MM.1S (cell line): ENCODE results near the gene BZW2.

Experiments
- DNase-seq: peaks from one replicate; pipeline ENCODE4 v3.0.0-alpha.2; 2015
- H2AFZ ChIP-seq: fragments of 300-600 bp; sonication (generic); 2 replicates; pipeline ENCODE4 v1.6.0; 2016; ENCODE audit warnings: antibody characterized with exemption, low read length
- H3F3A ChIP-seq: fragments of 300-600 bp; sonication (generic); 2 replicates; pipeline ENCODE4 v1.6.1; 2016; ENCODE audit warnings: mild to moderate bottlenecking, antibody characterized with exemption, low read length, moderate library complexity, mixed read lengths; ENCODE audit not compliant: insufficient read depth
- H3K27ac ChIP-seq: fragments of 300-600 bp; sonication (generic); 2 replicates; pipeline ENCODE4 v1.5.1; 2016; ENCODE audit warnings: mild to moderate bottlenecking, low read length
- H3K27me3 ChIP-seq: fragments of 300-600 bp; sonication (generic); replicated peaks from 2 replicates; pipeline ENCODE4 v1.6.0; 2016; ENCODE audit warnings: low read length; ENCODE audit not compliant: insufficient read depth
- H3K36me3 ChIP-seq: fragments of 300-600 bp; sonication (generic); replicated peaks from 2 replicates; pipeline ENCODE4 v1.6.1; 2016; ENCODE audit warnings: mild to moderate bottlenecking, low read length, mixed read lengths; ENCODE audit not compliant: insufficient read depth
- H3K4me1 ChIP-seq: fragments of 300-600 bp; sonication (generic); 2 replicates; pipeline ENCODE4 v1.6.1; 2016; ENCODE audit warnings: low read length, mixed read lengths
- H3K4me2 ChIP-seq: fragments of 300-600 bp; sonication (generic); 2 replicates; pipeline ENCODE4 v1.6.0; 2016; ENCODE audit warnings: low read depth, low read length
- H3K4me3 ChIP-seq: fragments of 300-600 bp; sonication (generic); 2 replicates; pipeline ENCODE4 v1.5.1; 2016; ENCODE audit warnings: low read length, mixed read lengths
- H3K79me2 ChIP-seq: fragments of 300-600 bp; sonication (generic); 2 replicates; pipeline ENCODE4 v1.6.1; 2016; ENCODE audit warnings: mixed run types, low read length, mixed read lengths
- H3K9ac ChIP-seq: fragments of 300-600 bp; sonication (generic); 2 replicates; pipeline ENCODE4 v1.6.1; 2016; ENCODE audit warnings: low read length, mixed read lengths
- H3K9me2 ChIP-seq: fragments of 300-600 bp; sonication (generic); replicated peaks from 2 replicates; pipeline ENCODE4 v1.6.1; 2016; ENCODE audit warnings: mild to moderate bottlenecking, low read length, mixed read lengths; ENCODE audit not compliant: insufficient read depth
- H3K9me3 ChIP-seq: fragments of 300-600 bp; sonication (generic); replicated peaks from 2 replicates; pipeline ENCODE4 v1.6.1; 2016; ENCODE audit warnings: mild to moderate bottlenecking, low read length, mixed read lengths; ENCODE audit not compliant: insufficient read depth
- H4K20me1 ChIP-seq: fragments of 300-600 bp; sonication (generic); 2 replicates; pipeline ENCODE4 v1.6.1; 2016; ENCODE audit warnings: mild to moderate bottlenecking, low read length, moderate library complexity, mixed read lengths; ENCODE audit not compliant: insufficient read depth
- CTCF ChIP-seq: fragments of 300-600 bp; sonication (generic); IDR thresholded peaks from 2 replicates; pipeline ENCODE4 v1.5.1; 2016; ENCODE audit warnings: antibody characterized with exemption, low read length, mixed read lengths
- EZH2 ChIP-seq: fragments of 300-600 bp; sonication (generic); optimal IDR thresholded peaks from 2 replicates; pipeline ENCODE3; 2017; ENCODE audit warnings: low read depth, mild to moderate bottlenecking, antibody characterized with exemption, low read length, mixed read lengths
- EZH2phosphoT487 ChIP-seq: fragments of 300-600 bp; sonication (generic); IDR thresholded peaks from 2 replicates; pipeline ENCODE4 v1.6.1; 2018; ENCODE audit warnings: antibody characterized with exemption, low read length

Gene BZW2

DNA sequence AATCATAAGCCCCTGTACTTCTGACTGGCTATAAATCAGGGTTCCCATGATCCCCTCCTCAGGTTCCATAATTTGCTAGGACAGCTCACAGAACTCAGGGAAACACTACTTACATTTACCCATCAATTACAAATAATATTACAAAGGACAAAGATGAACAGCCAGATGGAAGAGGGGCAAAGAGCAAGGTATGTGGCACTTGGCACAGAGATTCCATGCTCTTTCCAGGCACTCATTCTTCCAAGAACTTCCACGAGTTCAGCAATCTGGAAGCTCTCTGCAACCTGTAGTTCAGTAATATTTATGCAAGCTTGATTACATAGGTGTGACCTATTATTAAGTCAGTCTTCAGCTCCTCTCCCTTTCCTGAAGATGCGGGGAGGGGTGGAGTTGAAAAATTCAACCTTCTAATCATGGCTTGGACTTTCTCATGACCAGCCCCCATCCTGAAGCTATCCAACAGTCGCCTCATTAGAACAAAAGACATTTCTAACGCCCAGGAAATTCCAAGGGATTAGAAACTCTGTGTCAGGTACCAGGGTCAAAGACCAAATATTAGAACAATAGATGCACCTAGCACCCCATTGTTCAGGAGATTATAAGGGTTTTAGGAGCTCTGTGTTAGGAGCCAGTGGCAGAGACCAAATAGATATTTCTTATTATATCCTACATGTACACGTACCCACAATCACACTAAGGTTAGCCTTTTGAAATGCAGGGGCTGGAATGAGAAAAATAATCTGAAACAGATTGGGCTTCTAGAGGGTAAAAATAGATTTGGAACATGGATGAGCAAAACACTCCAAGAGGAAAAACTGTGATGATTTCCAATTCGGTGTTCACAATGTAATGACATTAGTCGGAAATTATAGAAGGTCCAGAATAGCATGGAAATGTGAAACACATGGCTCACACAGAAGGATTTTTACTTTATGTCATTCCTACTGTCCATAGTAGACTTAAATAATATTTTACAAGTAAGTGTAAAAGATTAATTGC lies 7.4 kb upstream of the BZW2 start:
- Histone ChIP-seq H3K9ac (no peak overlapping the region), H4K20me1 (no peaks in the 10 kb centered on the region), H3K9me2 (no peaks in the 10 kb centered on the region), H3K79me2 (no peaks in the 10 kb centered on the region), H3F3A (no peaks in the 10 kb centered on the region), H2AFZ (no peak overlapping the region), H3K27ac (no peak overlapping the region), H3K27me3 (no peaks in the 10 kb centered on the region), H3K9me3 (no peaks in the 10 kb centered on the region), H3K36me3 (no peaks in the 10 kb centered on the region), H3K4me2 (no peak overlapping the region), H3K4me3 (no peak overlapping the region), H3K4me1 (no peaks in the 10 kb centered on the region)
- TF ChIP-seq EZH2 (no peak), CTCF (no peak), EZH2phosphoT487 (no peak)
- DNase-seq: no peak

GRCh38 chr7:16644157-16644556 lies 1.8 kb upstream of the BZW2 start:
- H2AFZ ChIP-seq: peak overlapping the region; percentile 95
- DNase-seq: no peak
- no peaks in the 10 kb centered on the region for H3K9me3 ChIP-seq
- peak overlapping the region; percentile 84 for H3K4me2 ChIP-seq
- no peak overlapping the region for H3K27ac ChIP-seq
- peaks cover 11% of the 10 kb centered on the region; the same call in 1 of the 2 replicates for H4K20me1 ChIP-seq
- no peaks in the 10 kb centered on the region for H3K36me3 ChIP-seq
- H3K9ac ChIP-seq: no peak overlapping the region
- H3K4me3 ChIP-seq: peak overlapping the region; percentile 96
- no peak for TF ChIP-seq EZH2phosphoT487
- no peak for TF ChIP-seq CTCF
- TF ChIP-seq EZH2: no peak
- peaks cover 31% of the 10 kb centered on the region for H3K79me2 ChIP-seq
- 0 out of 2 replicates have a peak, but pooled peaks cover 4% of the 10 kb centered on the region for H3F3A ChIP-seq
- no peaks in the 10 kb centered on the region for H3K9me2 ChIP-seq
- no peaks in the 10 kb centered on the region for H3K27me3 ChIP-seq
- peaks cover 21% of the 10 kb centered on the region; the same call in 1 of the 2 replicates for H3K4me1 ChIP-seq

DNA sequence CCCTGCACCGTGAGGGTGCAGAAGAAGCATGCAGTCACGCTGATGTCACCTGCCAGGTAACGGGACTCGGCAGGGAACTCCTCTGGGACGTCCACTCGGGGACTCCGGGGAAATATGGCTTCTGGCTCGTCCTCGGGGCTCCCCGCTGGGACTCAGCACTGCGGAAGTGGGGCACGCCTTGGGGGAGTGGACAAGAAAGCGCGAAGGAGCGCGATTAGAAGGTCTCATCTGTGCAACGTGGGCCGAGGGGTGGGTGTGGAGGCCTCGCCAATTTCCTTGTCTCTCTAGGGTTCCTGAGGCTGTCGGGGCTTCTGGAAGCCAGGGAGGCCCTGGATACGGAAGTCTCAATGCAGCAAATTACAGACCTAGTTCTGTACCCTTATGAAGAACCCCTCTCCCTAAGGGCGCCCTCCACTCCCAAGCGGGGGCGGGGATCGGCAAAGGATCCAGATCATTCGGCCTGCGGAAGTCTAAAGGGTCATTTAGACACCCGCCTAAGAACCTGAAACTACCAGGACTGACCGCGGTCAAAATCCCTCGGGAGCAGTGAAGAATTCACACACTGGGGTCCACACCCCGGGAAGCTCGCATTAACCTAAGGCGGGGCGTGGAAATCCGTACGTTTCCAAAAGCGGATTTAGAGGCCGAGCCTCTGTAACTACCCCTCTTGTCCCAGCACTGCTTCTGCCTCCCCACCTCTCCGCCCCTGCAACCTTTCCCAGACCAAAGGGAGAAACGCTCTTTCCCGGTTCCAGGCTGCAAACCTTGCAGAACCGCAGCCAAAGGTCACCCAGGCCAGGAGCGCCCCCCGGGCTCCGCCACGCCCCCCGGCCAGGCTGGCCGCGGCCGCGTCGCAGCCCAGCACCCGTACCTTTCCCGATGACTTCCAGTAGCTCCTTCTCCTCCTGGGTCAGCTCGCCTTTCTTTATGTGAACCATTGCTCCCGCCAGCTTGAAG lies 1.1 kb upstream of the BZW2 start:
- Histone ChIP-seq H2AFZ (peak overlapping the region; percentile 95), H3K9me2 (no peaks in the 10 kb centered on the region), H3K4me1 (peaks cover 21% of the 10 kb centered on the region; the same call in 1 of the 2 replicates), H3K4me2 (peak overlapping the region; percentile 84), H3K27ac (peak overlapping the region; percentile 42; the same call in 1 of the 2 replicates), H3K36me3 (no peaks in the 10 kb centered on the region), H3K9me3 (no peaks in the 10 kb centered on the region), H3K27me3 (no peaks in the 10 kb centered on the region), H3K79me2 (peaks cover 39% of the 10 kb centered on the region), H3K9ac (peak overlapping the region; percentile 87), H3K4me3 (peak overlapping the region; percentile 96), H4K20me1 (peaks cover 15% of the 10 kb centered on the region; the same call in 1 of the 2 replicates), H3F3A (0 out of 2 replicates have a peak, but pooled peaks cover 4% of the 10 kb centered on the region)
- TF ChIP-seq EZH2phosphoT487 (no peak), CTCF (no peak), EZH2 (no peak)
- DNase-seq: peak; percentile 7
